Left lung (tissue), 14 donors: ENCODE data around the gene RP9. TPM values are rescaled to one million over a fixed set of nuclear protein-coding genes. Genes with fewer than 3 reads are reported as not detected.

Experiments used
- ATAC-seq: fragments of 200-7000 bp; cut with Tn5 transposase; one replicate; pipeline ENCODE4 v1.9.1; 2020; ENCODE audit warnings: moderate library complexity
- DNase-seq, 4 donors: peaks; one replicate each; pipeline ENCODE4 v3.0.0-alpha.2; 2013 to 2020
- H3K27ac ChIP-seq, 2 donors: fragments of 200-600 bp; sonication (generic) in 1 of 2; one replicate each; pipeline versions ENCODE4 v1.5.0 to v1.8.0; 2020 to 2021
- H3K27me3 ChIP-seq, 2 donors: fragments of 200-600 bp; sonication (generic) in 1 of 2; one replicate each; pipeline versions ENCODE4 v1.5.0 to v1.8.0; 2020 to 2021
- H3K36me3 ChIP-seq, 2 donors: fragments of 200-600 bp; sonication (generic) in 1 of 2; one replicate each; pipeline versions ENCODE4 v1.5.0 to v1.8.0; 2020 to 2021
- H3K4me1 ChIP-seq, 2 donors: fragments of 200-600 bp; one replicate each; pipeline ENCODE4 v1.8.0; 2021
- H3K4me3 ChIP-seq, 2 donors: fragments of 200-600 bp; sonication (generic) in 1 of 2; one replicate each; pipeline versions ENCODE4 v1.5.0 to v1.8.0; 2020 to 2021; ENCODE audit warnings: mild to moderate bottlenecking in 1 of 2
- H3K9me3 ChIP-seq, 2 donors: fragments of 200-600 bp; sonication (generic) in 1 of 2; one replicate each; pipeline versions ENCODE4 v1.5.0 to v1.8.0; 2020 to 2021
- CTCF ChIP-seq, 2 donors: fragments of 200-600 bp; sonication (generic) in 1 of 2; IDR thresholded peaks; one replicate each; pipeline versions ENCODE4 v1.5.0 to v1.8.0; 2021; ENCODE audit warnings: antibody characterized with exemption in 2 of 2
- intact Hi-C, 2 donors: fragments of 100-400 bp; cut with DNase I; formaldehyde crosslinking; loops; one replicate each; pipeline versions ENCODE4 v1.11.2 to v1.14.2; 2022
- long read RNA-seq, 12 donors: library from polyadenylated mRNA in 2 of 12; unstranded in 2 of 12; transcript quantifications; one replicate each; pipeline ENCODE4 v2.0.0 and lab custom pipeline, GENCODE V29; 2019 to 2026
- polyA plus RNA-seq, 6 donors: library from polyadenylated mRNA; unstranded; fragments of 120-200 nt; gene quantifications; one replicate each; pipeline ENCODE4 v1.2.1, GENCODE V29; 2013; ENCODE audit not compliant: insufficient read length in 6 of 6
- total RNA-seq, 2 donors: library from RNA; stranded (reverse); fragmentation: NEBNext Ultra II Directional; extraction: Animal tissue kit (Norgen Biotek cat#: 25700); gene quantifications; one replicate each; pipeline ENCODE4 v1.2.1, GENCODE V29; 2021
- donor health status: DM: no; HTN: yes; CAD: no.
- donor health status: DM: no; HTN: no; CAD: no.

RP9 gene
- total RNA-seq (10 to 100 TPM; 11.3 to 11.5 TPM), polyA plus RNA-seq (10 to 100 TPM; 33.6 to 44.3 (median 35.1) TPM)
- long read RNA-seq, donor 1, transcript RP9-201 (6 exons, 1,121 nt), result major isoform, 21 of 23 reads
- long read RNA-seq, donor 1, partial matches to known transcripts, result 0 of 23 reads
- long read RNA-seq, donor 1, other reads (novel, unspliced or antisense), result 0 of 23 reads
- long read RNA-seq, donor 2, transcript RP9-201 (6 exons, 1,121 nt), result major isoform, 20 of 20 reads
- long read RNA-seq, donor 2, partial matches to known transcripts, result 0 of 20 reads
- long read RNA-seq, donor 2, other reads (novel, unspliced or antisense), result 0 of 20 reads
- long read RNA-seq, donor 3, transcript RP9-201 (6 exons, 1,121 nt), result major isoform, 23 of 23 reads
- long read RNA-seq, donor 3, partial matches to known transcripts, result 0 of 23 reads
- long read RNA-seq, donor 3, other reads (novel, unspliced or antisense), result 0 of 23 reads
- long read RNA-seq, donor 4, transcript RP9-201 (6 exons, 1,121 nt), result major isoform, 15 of 17 reads
- long read RNA-seq, donor 4, partial matches to known transcripts, result 0 of 17 reads
- long read RNA-seq, donor 4, other reads (novel, unspliced or antisense), result 2 of 17 reads
- long read RNA-seq, donor 5, transcript RP9-201 (6 exons, 1,121 nt), result major isoform, 21 of 24 reads
- long read RNA-seq, donor 5, partial matches to known transcripts, result 0 of 24 reads
- long read RNA-seq, donor 5, other reads (novel, unspliced or antisense), result 0 of 24 reads
- long read RNA-seq, donor 6, transcript RP9-201 (6 exons, 1,121 nt), result major isoform, 11 of 11 reads
- long read RNA-seq, donor 6, partial matches to known transcripts, result 0 of 11 reads
- long read RNA-seq, donor 6, other reads (novel, unspliced or antisense), result 0 of 11 reads
- long read RNA-seq, donor 7, transcript RP9-201 (6 exons, 1,121 nt), result major isoform, 6 of 6 reads
- long read RNA-seq, donor 7, partial matches to known transcripts, result 0 of 6 reads
- long read RNA-seq, donor 7, other reads (novel, unspliced or antisense), result 0 of 6 reads
- long read RNA-seq, donor 8, transcript RP9-201 (6 exons, 1,121 nt), result major isoform, 13 of 13 reads
- long read RNA-seq, donor 8, partial matches to known transcripts, result 0 of 13 reads
- long read RNA-seq, donor 8, other reads (novel, unspliced or antisense), result 0 of 13 reads
- long read RNA-seq, donor 9, result 0 reads
- long read RNA-seq, donor 10, transcript RP9-201 (6 exons, 1,121 nt), result major isoform, 13 of 18 reads
- long read RNA-seq, donor 10, partial matches to known transcripts, result 1 of 18 reads
- long read RNA-seq, donor 10, other reads (novel, unspliced or antisense), result 4 of 18 reads
- long read RNA-seq, donor 11, transcript RP9-201 (6 exons, 1,121 nt), result major isoform, 22 of 23 reads
- long read RNA-seq, donor 11, partial matches to known transcripts, result 0 of 23 reads
- long read RNA-seq, donor 11, other reads (novel, unspliced or antisense), result 0 of 23 reads
- long read RNA-seq, donor 12, transcript RP9-201 (6 exons, 1,121 nt), result major isoform, 17 of 18 reads
- long read RNA-seq, donor 12, partial matches to known transcripts, result 0 of 18 reads
- long read RNA-seq, donor 12, other reads (novel, unspliced or antisense), result 0 of 18 reads

- peak; percentile 70 to 96 (median 80) for DNase-seq
- intact Hi-C loops, result no loop called here
- Histone ChIP-seq H3K27me3 (no peaks in the 10 kb centered on the region), H3K9me3 (no peaks in the 10 kb centered on the region), H3K27ac (peak within 1 kb of the TSS; percentile 78 to 81), H3K4me3 (peak within 1 kb of the TSS; percentile 86 to 95), H3K36me3 (no peaks in the 10 kb centered on the region), H3K4me1 (peaks cover 21 to 34% of the 10 kb centered on the region in 2 donors)
- peak; percentile 46 to 65 for TF ChIP-seq CTCF (IDR thresholded peaks at IDR 0.05)
- ATAC-seq, result peak; percentile 90
Observed at GRCh38 chr7:33109005-33109757, at the start of gene RP9. Gene RP9 (minus strand): TSS chr7:33109404. CDS start chr7:33109372, 32 bp downstream.

- H3K27me3 ChIP-seq, result no peaks in the 10 kb centered on the region
- no peaks in the 10 kb centered on the region for H3K36me3 ChIP-seq
- ATAC-seq (no peak), DNase-seq (no peak)
- H3K4me1 ChIP-seq, result peaks cover 0 to 4% of the 10 kb centered on the region in 2 donors
- no peak overlapping the region for H3K27ac ChIP-seq
- no peaks in the 10 kb centered on the region for H3K9me3 ChIP-seq
- intact Hi-C loops, result no loop called here
- H3K4me3 ChIP-seq, result no peak overlapping the region
- TF ChIP-seq CTCF (IDR thresholded peaks at IDR 0.05), result no peak
Observed at GRCh38 chr7:33157781-33158180, 48.6 kb upstream of the RP9 start.

- no peak overlapping the region for H3K4me3 ChIP-seq
- no peak for ATAC-seq
- H3K4me1 ChIP-seq, result peaks cover 0 to 4% of the 10 kb centered on the region in 2 donors
- no peaks in the 10 kb centered on the region for H3K9me3 ChIP-seq
- no peaks in the 10 kb centered on the region for H3K27me3 ChIP-seq
- no peak overlapping the region for H3K27ac ChIP-seq
- DNase-seq, result no peak
- intact Hi-C loops, result no loop called here
- H3K36me3 ChIP-seq, result no peaks in the 10 kb centered on the region
- TF ChIP-seq CTCF (IDR thresholded peaks at IDR 0.05), result no peak
Observed at GRCh38 chr7:33157311-33157710, 48.1 kb upstream of the RP9 start.

GRCh38 chr7:33156441-33156840 lies 47.2 kb upstream of the RP9 start:
- no peak for TF ChIP-seq CTCF (IDR thresholded peaks at IDR 0.05)
- H3K36me3 ChIP-seq, result no peaks in the 10 kb centered on the region
- no peak for DNase-seq
- intact Hi-C loops, result no loop called here
- ATAC-seq, result no peak
- no peaks in the 10 kb centered on the region for H3K9me3 ChIP-seq
- H3K4me1 ChIP-seq, result peaks cover 0 to 4% of the 10 kb centered on the region in 2 donors
- no peaks in the 10 kb centered on the region for H3K27me3 ChIP-seq
- no peak overlapping the region for H3K4me3 ChIP-seq
- no peak overlapping the region for H3K27ac ChIP-seq
